Pancreas (tissue), 10 donors: ENCODE measurements around the gene SAV1. TPM values are rescaled to one million over a fixed set of nuclear protein-coding genes. Genes with fewer than 3 reads are reported as not detected.

Source experiments
- ATAC-seq, 4 donors: fragments of 200-7000 bp; cut with Tn5 transposase; one replicate each; pipeline versions ENCODE4 v1.8.0 to v1.9.1; 2020; ENCODE audit warnings: mild to moderate bottlenecking in 4 of 4, moderate library complexity in 4 of 4
- DNase-seq, 6 donors: peaks; one replicate each; pipeline ENCODE4 v3.0.0-alpha.2; 2020
- FAIRE-seq: peaks from 2 replicates; lab custom pipeline; 2012; peaks lifted over from hg19 to GRCh38; lab: Jason Lieb, UNC
- H3K27ac ChIP-seq, 4 donors: fragments of 200-600 bp; sonication (generic); 1 replicate in 3 of 4; 2 replicates in 1 of 4; pipeline versions ENCODE4 v1.5.0 to v1.8.0; 2020
- H3K27me3 ChIP-seq, 4 donors: fragments of 200-600 bp; one replicate each; pipeline ENCODE4 v1.8.0; 2021
- H3K36me3 ChIP-seq, 3 donors: fragments of 200-600 bp; sonication (generic) in 1 of 3; one replicate each; pipeline versions ENCODE4 v1.5.0 to v1.8.0; 2020 to 2021
- H3K4me1 ChIP-seq, 3 donors: fragments of 200-600 bp; one replicate each; pipeline ENCODE4 v1.8.0; 2021
- H3K4me3 ChIP-seq, 4 donors: fragments of 200-600 bp; sonication (generic) in 2 of 4; one replicate each; pipeline versions ENCODE4 v1.5.0 to v1.8.0; 2020 to 2021
- H3K9me3 ChIP-seq, 4 donors: fragments of 200-600 bp; one replicate each; pipeline ENCODE4 v1.8.0; 2021
- whole genome bisulfite sequencing, 2 donors: extraction: QIAGEN DNeasy Blood & Tissue Kit; methylation state at CpG; one replicate each; pipeline ENCODE4 v1.1.7; 2013; 5-methylcytosine and 5-hydroxymethylcytosine counted together
- intact Hi-C, 3 donors: fragments of 100-400 bp; cut with DNase I; formaldehyde crosslinking; loops; one replicate each; pipeline versions ENCODE4 v1.11.1 to v1.14.2; 2022
- polyA plus RNA-seq, 2 donors: library from polyadenylated mRNA; stranded (reverse); fragments of 200-250 nt; gene quantifications; one replicate each; pipeline ENCODE4 v1.2.3, GENCODE V29; 2013
- total RNA-seq, 6 donors: library from RNA; stranded (reverse); fragmentation: NEBNext Ultra II Directional in 4 of 6; extraction: Animal tissue kit (Norgen Biotek cat#: 25700) in 4 of 6; gene quantifications; one replicate each; pipeline versions ENCODE4 v1.2.1 to v1.2.4, GENCODE V29; 2021 to 2023
- TF ChIP-seq, protein P1 (sequence below), 4 donors: fragments of 200-600 bp; sonication (generic) in 3 of 4; IDR thresholded peaks; one replicate each; pipeline versions ENCODE4 v1.5.0 to v1.8.0; 2021; ENCODE audit warnings: antibody characterized with exemption in 4 of 4
- donor health status: healthy with polysubstance abuse.
- donor health status: DM: no; HTN: no; CAD: no; lungs with moderate emphysema.
- donor health status: DM: no; HTN: no; CAD: no.
- donor health status: control.
- donor health status: control.
- donor health status: Bipolar disorder and iron deficiency.
- donor health status: DM: yes; HTN: yes; CAD: no.
- donor health status: DM: no; HTN: no; CAD: no.
- donor health status: DM: no; HTN: no; CAD: no.
- donor health status: DM: yes; HTN: yes; CAD: no.

SAV1 gene
- total and polyA plus RNA-seq, 8 donors: 14.8 to 49.2 (median 35.3) TPM

DNA sequence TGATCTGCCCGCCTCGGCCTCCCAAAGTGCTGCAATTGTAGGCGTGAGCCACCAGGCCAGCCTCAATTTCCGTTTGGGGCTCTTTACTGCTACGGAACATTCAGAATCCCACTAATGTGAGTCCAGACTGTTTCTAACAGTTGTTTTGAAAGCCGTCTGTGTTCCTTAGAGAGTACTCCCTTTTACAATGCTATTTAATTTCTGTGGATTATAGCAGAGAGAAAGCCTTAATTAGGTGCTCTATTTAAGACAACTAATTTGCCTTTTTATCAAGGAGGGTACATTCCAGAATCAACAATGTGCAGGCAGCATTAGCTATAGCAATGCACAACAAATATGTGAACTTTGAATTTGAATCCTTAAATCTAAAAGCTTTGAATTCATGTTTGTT lies 2.8 kb upstream of the SAV1 start:
- FAIRE-seq (no peak), ATAC-seq (no peak), DNase-seq (no peak)
- 95 to 96% methylated on average over 6 of the region's 6 CpGs for WGBS, 2 donors
- H3K27ac ChIP-seq: no peak overlapping the region
- no peaks in the 10 kb centered on the region for H3K27me3 ChIP-seq
- TF ChIP-seq, protein P1, sequence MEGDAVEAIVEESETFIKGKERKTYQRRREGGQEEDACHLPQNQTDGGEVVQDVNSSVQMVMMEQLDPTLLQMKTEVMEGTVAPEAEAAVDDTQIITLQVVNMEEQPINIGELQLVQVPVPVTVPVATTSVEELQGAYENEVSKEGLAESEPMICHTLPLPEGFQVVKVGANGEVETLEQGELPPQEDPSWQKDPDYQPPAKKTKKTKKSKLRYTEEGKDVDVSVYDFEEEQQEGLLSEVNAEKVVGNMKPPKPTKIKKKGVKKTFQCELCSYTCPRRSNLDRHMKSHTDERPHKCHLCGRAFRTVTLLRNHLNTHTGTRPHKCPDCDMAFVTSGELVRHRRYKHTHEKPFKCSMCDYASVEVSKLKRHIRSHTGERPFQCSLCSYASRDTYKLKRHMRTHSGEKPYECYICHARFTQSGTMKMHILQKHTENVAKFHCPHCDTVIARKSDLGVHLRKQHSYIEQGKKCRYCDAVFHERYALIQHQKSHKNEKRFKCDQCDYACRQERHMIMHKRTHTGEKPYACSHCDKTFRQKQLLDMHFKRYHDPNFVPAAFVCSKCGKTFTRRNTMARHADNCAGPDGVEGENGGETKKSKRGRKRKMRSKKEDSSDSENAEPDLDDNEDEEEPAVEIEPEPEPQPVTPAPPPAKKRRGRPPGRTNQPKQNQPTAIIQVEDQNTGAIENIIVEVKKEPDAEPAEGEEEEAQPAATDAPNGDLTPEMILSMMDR (IDR thresholded peaks at IDR 0.05): no peak
- H3K9me3 ChIP-seq: no peaks in the 10 kb centered on the region
- no peaks in the 10 kb centered on the region for H3K36me3 ChIP-seq
- no peak overlapping the region for H3K4me3 ChIP-seq
- intact Hi-C loops: no loop called here
- H3K4me1 ChIP-seq: peaks cover 4 to 11% (median 8%) of the 10 kb centered on the region in 3 donors

DNA sequence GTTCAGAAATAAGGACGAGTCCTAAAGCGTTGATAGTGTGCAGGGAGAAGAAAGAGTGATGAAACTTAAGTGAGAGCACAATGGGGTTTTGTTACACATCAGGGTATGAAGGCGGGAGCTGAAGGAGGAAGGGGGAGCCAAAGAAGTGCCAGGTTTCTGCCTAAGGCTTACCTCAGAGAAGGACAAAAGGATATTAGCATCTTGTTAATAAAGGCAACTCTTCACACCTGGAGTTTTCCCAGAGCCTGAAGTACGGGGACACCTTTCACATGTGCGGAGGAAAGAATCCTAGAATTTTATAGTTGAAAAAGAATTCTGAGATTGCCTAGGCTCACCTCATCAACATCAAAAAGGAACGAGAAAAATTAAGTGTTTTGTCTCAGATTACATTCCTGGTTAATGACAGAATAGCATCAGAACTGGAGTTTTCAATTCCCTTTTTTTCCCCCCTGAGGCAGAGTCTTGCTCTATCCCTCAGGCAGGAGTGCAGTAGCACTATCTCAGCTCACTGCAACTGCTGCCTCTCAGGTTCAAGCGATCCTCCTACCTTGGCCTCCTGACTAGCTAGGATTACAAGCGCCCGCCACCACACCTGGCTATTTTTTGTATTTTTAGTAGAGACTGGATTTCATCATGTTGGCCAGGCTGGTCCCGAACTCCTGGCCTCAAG lies 2.2 kb upstream of the SAV1 start:
- Histone ChIP-seq H3K27me3 (no peaks in the 10 kb centered on the region), H3K4me1 (peaks cover 4 to 11% (median 11%) of the 10 kb centered on the region in 3 donors), H3K27ac (peak overlapping the region in 2 of 4 donors; percentile 98 to 99), H3K36me3 (no peaks in the 10 kb centered on the region), H3K4me3 (no peak overlapping the region), H3K9me3 (no peaks in the 10 kb centered on the region)
- TF ChIP-seq, protein P1 (IDR thresholded peaks at IDR 0.05): no peak
- FAIRE-seq (no peak), ATAC-seq (no peak), DNase-seq (no peak)
- intact Hi-C loops: no loop called here
- WGBS, 2 donors: 72 to 76% methylated on average over 10 of the region's 10 CpGs

DNA sequence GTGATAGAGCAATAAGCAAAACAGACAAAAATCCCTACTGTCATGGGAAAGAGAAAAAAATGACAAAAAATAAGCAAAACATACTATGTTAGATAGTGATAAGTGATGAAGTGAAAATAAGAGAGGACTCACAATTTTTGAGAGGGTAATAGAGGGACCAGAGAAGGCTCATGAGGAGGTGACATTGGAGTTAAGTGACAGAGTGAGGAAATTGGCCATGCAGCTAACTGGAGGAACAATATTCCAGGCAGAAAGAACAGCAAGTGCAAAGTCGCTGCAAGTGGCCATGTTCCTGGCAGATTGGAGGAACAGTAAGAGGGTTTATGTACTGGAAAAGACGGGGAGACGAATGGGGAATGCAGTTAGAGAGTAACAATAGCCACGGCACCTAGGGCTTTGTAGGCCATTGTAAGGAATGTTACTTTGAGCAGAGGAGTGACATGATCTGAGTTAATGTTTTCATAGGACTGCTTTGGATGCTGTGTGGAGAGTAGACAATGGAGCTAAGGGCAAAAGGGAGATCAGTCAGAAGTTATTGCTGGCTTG lies 1.4 kb upstream of the SAV1 start:
- Histone ChIP-seq H3K9me3 (no peaks in the 10 kb centered on the region), H3K27ac (peak overlapping the region in 2 of 4 donors; percentile 98 to 99), H3K27me3 (no peaks in the 10 kb centered on the region), H3K36me3 (peaks cover 0 to 4% (median 0%) of the 10 kb centered on the region in 3 donors), H3K4me3 (peak overlapping the region in 1 of 4 donors; percentile 68), H3K4me1 (peaks cover 4 to 11% (median 11%) of the 10 kb centered on the region in 3 donors)
- intact Hi-C loops: no loop called here
- ATAC-seq (no peak), FAIRE-seq (no peak), DNase-seq (no peak)
- TF ChIP-seq, protein P1 (IDR thresholded peaks at IDR 0.05): no peak
- WGBS, 2 donors: 79 to 84% methylated on average over 4 of the region's 4 CpGs

DNA sequence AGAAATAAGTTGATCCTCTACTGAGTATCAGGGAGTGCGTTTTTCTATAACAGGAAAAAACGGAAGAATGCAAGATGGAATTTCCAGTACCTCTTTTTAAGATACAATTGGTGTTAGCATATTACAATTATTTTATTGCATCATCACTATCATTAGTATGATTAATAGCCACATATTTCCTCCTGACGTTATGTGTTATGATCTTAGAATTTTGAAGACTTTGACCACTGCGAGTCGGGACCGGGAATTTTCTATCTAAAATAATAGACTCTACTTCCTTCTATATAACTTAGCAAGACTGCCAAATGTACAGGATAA lies 679 bp upstream of the SAV1 start:
- FAIRE-seq (peak; percentile 74), DNase-seq (no peak), ATAC-seq (peak in 3 of 4 donors; percentile 1 to 13 (median 3))
- 1% methylated on average over 6 of the region's 6 CpGs for WGBS, 2 donors
- intact Hi-C loops: no loop called here
- H3K4me3 ChIP-seq: peak overlapping the region; percentile 68 to 96 (median 89)
- TF ChIP-seq, protein P1 (IDR thresholded peaks at IDR 0.05): no peak
- no peaks in the 10 kb centered on the region for H3K27me3 ChIP-seq
- no peaks in the 10 kb centered on the region for H3K9me3 ChIP-seq
- peaks cover 0 to 9% (median 0%) of the 10 kb centered on the region in 3 donors for H3K36me3 ChIP-seq
- H3K4me1 ChIP-seq: peaks cover 4 to 14% (median 11%) of the 10 kb centered on the region in 3 donors
- peak overlapping the region; percentile 92 to 99 (median 98) for H3K27ac ChIP-seq

DNA sequence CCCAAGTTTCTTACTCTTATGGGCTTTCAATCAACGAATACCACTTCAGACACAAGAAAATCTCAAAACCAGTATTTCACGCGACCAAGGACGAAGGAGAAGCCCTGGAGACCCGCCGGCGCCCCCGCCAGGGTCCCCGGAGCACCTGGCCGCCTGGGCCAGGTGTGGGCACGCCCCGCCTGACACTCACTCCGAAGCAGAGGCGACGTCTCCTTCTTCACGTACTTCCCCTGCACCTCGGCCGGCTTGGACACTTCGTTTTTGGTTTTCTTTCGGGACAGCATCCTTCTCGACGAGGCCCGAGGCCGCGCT lies 466 bp downstream of the SAV1 start:
- intact Hi-C loops: no loop called here
- Histone ChIP-seq H3K4me3 (peak overlapping the region; percentile 68 to 96 (median 89)), H3K27me3 (no peaks in the 10 kb centered on the region), H3K4me1 (peaks cover 4 to 16% (median 11%) of the 10 kb centered on the region in 3 donors), H3K9me3 (no peaks in the 10 kb centered on the region), H3K36me3 (peaks cover 0 to 9% (median 0%) of the 10 kb centered on the region in 3 donors), H3K27ac (peak overlapping the region; percentile 92 to 99 (median 98))
- no peak for FAIRE-seq
- peak in 5 of 6 donors; percentile 43 to 75 (median 53) for DNase-seq
- TF ChIP-seq, protein P1 (IDR thresholded peaks at IDR 0.05): no peak
- ATAC-seq: peak; percentile 53 to 69 (median 56)
- 0 to 1% methylated on average over 25 of the region's 25 CpGs for WGBS, 2 donors
